ENCODE results near the gene PNPLA7. TPM values are rescaled to one million over a fixed set of nuclear protein-coding genes. Genes with fewer than 3 reads are reported as not detected.
A peak's percentile ranks its signal among the peaks of the same experiment; 100 is the strongest.

Gene PNPLA7
- total and polyA plus RNA-seq, 9 donors: 0.80 to 3.6 (median 2.1) TPM

- Histone ChIP-seq H3K4me3 (ENCODE audit: low read length) (no peak overlapping the region), H3K4me1 (ENCODE audit: control insufficient read depth, insufficient read depth, low read length) (peaks cover 41% of the 10 kb centered on the region), H3K36me3 (ENCODE audit: control insufficient read depth, insufficient read depth, low read length) (peaks cover 21% of the 10 kb centered on the region), H3K27me3 (ENCODE audit: control insufficient read depth, insufficient read depth, low read length) (peaks cover 2% of the 10 kb centered on the region), H3K9me3 (replicated peaks; ENCODE audit: control insufficient read depth, low read depth, low read length) (no peaks in the 10 kb centered on the region), H3K27ac (ENCODE audit: low read length) (no peak overlapping the region)
- no peak for DNase-seq
- WGBS (ENCODE audit: insufficient coverage): 64% methylated on average over 30 of the region's 36 CpGs
Observed at GRCh38 chr9:137449081-137449844, 100.9 kb downstream of the PNPLA7 start.

GRCh38 chr9:137448602-137448962 is 101.6 kb downstream of the PNPLA7 start:
- no peak for DNase-seq
- WGBS (ENCODE audit: insufficient coverage): 60% methylated on average over 7 of the region's 16 CpGs
- Histone ChIP-seq H3K27me3 (ENCODE audit: control insufficient read depth, insufficient read depth, low read length) (peaks cover 2% of the 10 kb centered on the region), H3K4me3 (ENCODE audit: low read length) (no peak overlapping the region), H3K9me3 (replicated peaks; ENCODE audit: control insufficient read depth, low read depth, low read length) (no peaks in the 10 kb centered on the region), H3K27ac (ENCODE audit: low read length) (no peak overlapping the region), H3K36me3 (ENCODE audit: control insufficient read depth, insufficient read depth, low read length) (peaks cover 21% of the 10 kb centered on the region), H3K4me1 (ENCODE audit: control insufficient read depth, insufficient read depth, low read length) (peaks cover 38% of the 10 kb centered on the region)

GRCh38 chr9:137447722-137448601 is 102.2 kb downstream of the PNPLA7 start:
- 62% methylated on average over 18 of the region's 27 CpGs for WGBS (ENCODE audit: insufficient coverage)
- peaks cover 2% of the 10 kb centered on the region for H3K27me3 ChIP-seq (ENCODE audit: control insufficient read depth, insufficient read depth, low read length)
- H3K36me3 ChIP-seq (ENCODE audit: control insufficient read depth, insufficient read depth, low read length): peaks cover 19% of the 10 kb centered on the region
- DNase-seq: no peak
- H3K27ac ChIP-seq (ENCODE audit: low read length): peak overlapping the region; percentile 42
- H3K4me1 ChIP-seq (ENCODE audit: control insufficient read depth, insufficient read depth, low read length): peaks cover 35% of the 10 kb centered on the region
- H3K9me3 ChIP-seq (replicated peaks; ENCODE audit: control insufficient read depth, low read depth, low read length): no peaks in the 10 kb centered on the region
- no peak overlapping the region for H3K4me3 ChIP-seq (ENCODE audit: low read length)

DNA sequence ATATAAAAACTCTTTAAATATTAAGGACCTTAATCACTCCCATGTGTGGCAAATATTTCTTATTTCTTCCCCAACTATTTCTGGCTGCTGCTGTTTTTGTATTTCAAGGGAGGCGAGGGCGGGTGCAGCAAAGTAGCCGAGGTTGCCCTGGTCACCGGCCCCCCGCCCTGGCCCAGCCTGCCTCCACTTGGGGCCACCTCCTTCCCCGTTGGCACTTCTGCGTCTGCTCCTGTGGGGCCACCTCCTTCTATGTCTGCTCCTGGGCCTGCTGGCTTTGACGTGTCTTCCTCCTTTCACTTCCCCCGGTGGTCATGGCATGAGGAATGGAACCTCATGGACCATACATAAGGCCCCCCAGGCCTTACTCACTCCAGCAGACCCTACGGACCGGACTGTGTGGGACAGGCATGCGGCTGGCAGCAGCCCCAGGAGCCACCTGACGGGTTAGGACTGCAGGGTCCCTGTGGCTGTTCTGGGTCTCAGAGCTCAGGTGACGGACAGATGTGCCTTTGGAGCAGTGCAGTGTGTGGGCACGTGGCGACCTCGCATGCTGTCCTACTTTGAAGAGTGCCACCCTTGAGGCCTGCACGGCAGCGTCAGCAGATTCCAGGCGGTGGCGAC is 103.2 kb downstream of the PNPLA7 start:
- DNase-seq: peak; percentile 82
- H3K4me3 ChIP-seq (ENCODE audit: low read length): no peak overlapping the region
- no peaks in the 10 kb centered on the region for H3K9me3 ChIP-seq (replicated peaks; ENCODE audit: control insufficient read depth, low read depth, low read length)
- peaks cover 2% of the 10 kb centered on the region for H3K27me3 ChIP-seq (ENCODE audit: control insufficient read depth, insufficient read depth, low read length)
- peak overlapping the region; percentile 47 for H3K27ac ChIP-seq (ENCODE audit: low read length)
- H3K36me3 ChIP-seq (ENCODE audit: control insufficient read depth, insufficient read depth, low read length): peaks cover 13% of the 10 kb centered on the region
- 50% methylated on average over 12 of the region's 21 CpGs for WGBS (ENCODE audit: insufficient coverage)
- peaks cover 35% of the 10 kb centered on the region for H3K4me1 ChIP-seq (ENCODE audit: control insufficient read depth, insufficient read depth, low read length)

- H3K4me1 ChIP-seq (ENCODE audit: control insufficient read depth, insufficient read depth, low read length): peaks cover 35% of the 10 kb centered on the region
- peaks cover 13% of the 10 kb centered on the region for H3K36me3 ChIP-seq (ENCODE audit: control insufficient read depth, insufficient read depth, low read length)
- H3K27ac ChIP-seq (ENCODE audit: low read length): no peak overlapping the region
- peaks cover 2% of the 10 kb centered on the region for H3K27me3 ChIP-seq (ENCODE audit: control insufficient read depth, insufficient read depth, low read length)
- 63% methylated on average over 9 of the region's 19 CpGs for WGBS (ENCODE audit: insufficient coverage)
- DNase-seq: no peak
- H3K4me3 ChIP-seq (ENCODE audit: low read length): no peak overlapping the region
- H3K9me3 ChIP-seq (replicated peaks; ENCODE audit: control insufficient read depth, low read depth, low read length): no peaks in the 10 kb centered on the region
Observed at GRCh38 chr9:137445930-137446431, 104.2 kb downstream of the PNPLA7 start.

DNA sequence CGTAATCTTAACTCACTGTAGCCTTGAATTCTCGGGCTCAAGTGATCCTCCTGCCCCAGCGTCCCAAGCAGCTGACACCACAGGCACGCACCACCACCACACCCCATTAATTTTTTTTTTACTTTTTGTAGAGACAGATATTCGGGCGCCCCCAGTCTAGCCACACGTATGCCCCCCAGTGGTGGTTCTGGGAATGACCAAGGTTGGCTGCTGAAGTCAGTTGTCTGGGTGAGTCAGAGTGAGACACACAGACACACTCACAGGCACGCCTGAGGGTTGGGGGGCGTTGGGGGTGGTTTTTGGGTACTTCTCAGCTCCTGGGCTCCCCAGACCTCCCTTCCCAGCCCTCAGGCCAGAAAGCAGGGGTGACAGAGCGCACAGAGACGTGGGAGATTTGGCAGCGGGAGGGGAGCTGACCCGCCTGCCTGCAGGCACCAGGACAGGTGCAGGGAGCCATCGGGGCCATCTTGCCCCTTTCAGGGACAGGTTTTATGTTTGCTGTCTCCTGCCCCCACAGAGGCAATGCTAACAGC is 104.9 kb downstream of the PNPLA7 start:
- H3K27ac ChIP-seq (ENCODE audit: low read length): no peak overlapping the region
- peaks cover 35% of the 10 kb centered on the region for H3K4me1 ChIP-seq (ENCODE audit: control insufficient read depth, insufficient read depth, low read length)
- no peak overlapping the region for H3K4me3 ChIP-seq (ENCODE audit: low read length)
- H3K36me3 ChIP-seq (ENCODE audit: control insufficient read depth, insufficient read depth, low read length): peaks cover 13% of the 10 kb centered on the region
- H3K27me3 ChIP-seq (ENCODE audit: control insufficient read depth, insufficient read depth, low read length): peaks cover 2% of the 10 kb centered on the region
- 29% methylated on average over 9 of the region's 14 CpGs for WGBS (ENCODE audit: insufficient coverage)
- peak; percentile 81 for DNase-seq
- no peaks in the 10 kb centered on the region for H3K9me3 ChIP-seq (replicated peaks; ENCODE audit: control insufficient read depth, low read depth, low read length)

GRCh38 chr9:137444106-137444790 is 106.0 kb downstream of the PNPLA7 start:
- no peak overlapping the region for H3K4me3 ChIP-seq (ENCODE audit: low read length)
- H3K4me1 ChIP-seq (ENCODE audit: control insufficient read depth, insufficient read depth, low read length): peaks cover 35% of the 10 kb centered on the region
- H3K36me3 ChIP-seq (ENCODE audit: control insufficient read depth, insufficient read depth, low read length): peaks cover 4% of the 10 kb centered on the region
- no peak overlapping the region for H3K27ac ChIP-seq (ENCODE audit: low read length)
- H3K9me3 ChIP-seq (replicated peaks; ENCODE audit: control insufficient read depth, low read depth, low read length): no peaks in the 10 kb centered on the region
- DNase-seq: no peak
- WGBS (ENCODE audit: insufficient coverage): 86% methylated on average over 11 of the region's 14 CpGs
- H3K27me3 ChIP-seq (ENCODE audit: control insufficient read depth, insufficient read depth, low read length): peaks cover 2% of the 10 kb centered on the region

GRCh38 chr9:137441935-137442321 is 108.3 kb downstream of the PNPLA7 start:
- Histone ChIP-seq H3K27me3 (ENCODE audit: control insufficient read depth, insufficient read depth, low read length) (peaks cover 2% of the 10 kb centered on the region), H3K36me3 (ENCODE audit: control insufficient read depth, insufficient read depth, low read length) (no peaks in the 10 kb centered on the region), H3K4me3 (ENCODE audit: low read length) (no peak overlapping the region), H3K27ac (ENCODE audit: low read length) (no peak overlapping the region), H3K4me1 (ENCODE audit: control insufficient read depth, insufficient read depth, low read length) (peaks cover 16% of the 10 kb centered on the region), H3K9me3 (replicated peaks; ENCODE audit: control insufficient read depth, low read depth, low read length) (no peaks in the 10 kb centered on the region)
- DNase-seq: no peak
- WGBS (ENCODE audit: insufficient coverage): 0% methylated on average over 1 of the region's 7 CpGs

- H3K4me1 ChIP-seq (ENCODE audit: control insufficient read depth, insufficient read depth, low read length): peaks cover 11% of the 10 kb centered on the region
- H3K27me3 ChIP-seq (ENCODE audit: control insufficient read depth, insufficient read depth, low read length): peaks cover 2% of the 10 kb centered on the region
- H3K36me3 ChIP-seq (ENCODE audit: control insufficient read depth, insufficient read depth, low read length): no peaks in the 10 kb centered on the region
- peak; percentile 71 for DNase-seq
- WGBS (ENCODE audit: insufficient coverage): 0% methylated on average over 28 of the region's 62 CpGs
- H3K9me3 ChIP-seq (replicated peaks; ENCODE audit: control insufficient read depth, low read depth, low read length): no peaks in the 10 kb centered on the region
- H3K27ac ChIP-seq (ENCODE audit: low read length): no peak within 1 kb of the TSS
- H3K4me3 ChIP-seq (ENCODE audit: low read length): peak within 1 kb of the TSS; percentile 21
Observed at GRCh38 chr9:137441289-137441934, 108.8 kb downstream of the PNPLA7 start, which contains the start of gene ENTPD8. ENTPD8 (minus strand) TSS chr9:137441357; CDS start chr9:137438285, 3,072 bp downstream.
